ENCODE measurements around the gene KRTAP3-2. TPM values are rescaled to one million over a fixed set of nuclear protein-coding genes. Genes with fewer than 3 reads are reported as not detected.

KRTAP3-2 gene
- total RNA-seq, 1 experiment from 2014 or later: not detected

DNA sequence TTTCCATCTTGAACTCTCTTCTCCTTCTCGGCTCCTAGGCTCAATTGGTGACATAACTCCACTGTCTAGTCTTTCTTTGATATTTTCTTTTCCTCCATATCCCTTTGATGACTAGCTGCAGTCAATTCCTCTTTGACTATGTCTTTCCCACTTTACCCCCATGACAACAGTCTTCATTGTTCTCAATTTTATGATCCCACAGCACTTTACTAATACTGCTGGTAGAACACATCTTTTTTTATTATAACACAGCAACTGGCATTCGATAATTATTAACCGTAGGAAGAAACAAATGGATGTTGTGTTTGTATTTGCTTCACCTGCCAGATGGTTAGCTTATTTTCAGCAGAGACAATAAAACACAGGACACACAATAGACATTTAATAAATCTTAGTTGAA lies 7.0 kb downstream of the KRTAP3-2 start:
- peak overlapping the region; percentile 77 for H2AFZ ChIP-seq (ENCODE audit: low read depth, low read length, poor library complexity, severe bottlenecking)
- H3K4me2 ChIP-seq (ENCODE audit: low read length): no peak overlapping the region
- TF ChIP-seq POLR2A (IDR thresholded peaks at IDR 0.05; ENCODE audit: borderline replicate concordance, extremely low read depth, insufficient read depth, insufficient read length) (no peak), ZNF274 (IDR thresholded peaks at IDR 0.05; ENCODE audit: low read depth, low read length) (no peak), POLR2AphosphoS5 (IDR thresholded peaks at IDR 0.05; ENCODE audit: low read depth, low read length) (no peak), EZH2phosphoT487 (IDR thresholded peaks at IDR 0.05; ENCODE audit: borderline replicate concordance) (no peak), ZFX (IDR thresholded peaks at IDR 0.05) (no peak), REST (IDR thresholded peaks at IDR 0.05; ENCODE audit: low read depth) (no peak), SP1 (IDR thresholded peaks at IDR 0.05; ENCODE audit: low read depth) (no peak), CEBPB (IDR thresholded peaks at IDR 0.05; ENCODE audit: low read depth) (no peak), RAD21 (IDR thresholded peaks at IDR 0.05; ENCODE audit: low read depth) (no peak), EGR1 (IDR thresholded peaks at IDR 0.05; ENCODE audit: low read depth) (no peak), TCF7L2 (IDR thresholded peaks at IDR 0.05; ENCODE audit: borderline replicate concordance, extremely low read depth, insufficient read depth, insufficient read length) (no peak)
- TF ChIP-seq, protein P1, sequence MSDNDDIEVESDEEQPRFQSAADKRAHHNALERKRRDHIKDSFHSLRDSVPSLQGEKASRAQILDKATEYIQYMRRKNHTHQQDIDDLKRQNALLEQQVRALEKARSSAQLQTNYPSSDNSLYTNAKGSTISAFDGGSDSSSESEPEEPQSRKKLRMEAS (IDR thresholded peaks at IDR 0.05): no peak
- POLR2A ChIA-PET: no interaction called here
- intact Hi-C loops (cut with micrococcal nuclease): no loop called here
- no TSS peak for BruUV-seq (replicated peaks)
- no peaks in the 10 kb centered on the region for H3K36me3 ChIP-seq (ENCODE audit: control insufficient read depth in 1 of 2, insufficient read depth in 2 of 2, low read length in 2 of 2)
- H3K9me3 ChIP-seq (ENCODE audit: control insufficient read depth in 1 of 2, insufficient read depth in 1 of 2, low read depth in 1 of 2, low read length in 2 of 2): peaks cover 0 to 11% of the 10 kb centered on the region in 2 experiments; a peak in 1 of 4 replicates
- RAD21 ChIA-PET (ENCODE audit: low non-redundant PET in 1 of 2, low total read pairs in 2 of 2, uncharacterized antibody in 2 of 2, unreplicated experiment in 2 of 2): no interaction called here
- no peak overlapping the region for H3K9ac ChIP-seq (ENCODE audit: low read length)
- CTCF ChIA-PET: no interaction called here
- no peak overlapping the region for H3K4me3 ChIP-seq (replicated peaks in 1 of 2; ENCODE audit: low read depth in 1 of 2, low read length in 2 of 2)
- H3K79me2 ChIP-seq (ENCODE audit: insufficient read depth, low read length): no peaks in the 10 kb centered on the region
- no peak for ATAC-seq
- H4K20me1 ChIP-seq (ENCODE audit: insufficient read depth): no peaks in the 10 kb centered on the region
- no peak for DNase-seq (ENCODE audit: low read depth, low spot score)
- no peaks in the 10 kb centered on the region for H3K27me3 ChIP-seq (ENCODE audit: insufficient read depth, low read length)
- peaks cover 5 to 18% of the 10 kb centered on the region in 2 experiments; a peak in 3 of 4 replicates for H3K4me1 ChIP-seq (ENCODE audit: control insufficient read depth in 1 of 2, insufficient read depth in 2 of 2, low read length in 2 of 2)
- H3K27ac ChIP-seq (ENCODE audit: low read depth, low read length): no peak overlapping the region
- no peaks in the 10 kb centered on the region; the same call in 1 of the 2 replicates for H3K9me2 ChIP-seq (ENCODE audit: insufficient read depth)

All from HCT116 (cell line).